Gastroesophageal sphincter (tissue), 4 donors: ENCODE measurements around the gene SLC38A10. TPM values are rescaled to one million over a fixed set of nuclear protein-coding genes. Genes with fewer than 3 reads are reported as not detected.

Experiments
- ATAC-seq: fragments of 150-250 bp; one replicate; pipeline ENCODE4 v1.9.1; 2016; ENCODE audit warnings: mild to moderate bottlenecking, moderate library complexity
- H3K27ac ChIP-seq, 4 donors: fragments of 200-600 bp; sonication (generic) in 3 of 4; 1 replicate in 3 of 4; 2 replicates in 1 of 4; pipeline ENCODE4 v1.5.1; 2016 to 2019
- H3K27me3 ChIP-seq: fragments of 200-600 bp; sonication (generic); one replicate; pipeline ENCODE4 v1.5.1; 2019
- H3K36me3 ChIP-seq, 2 donors: fragments of 200-600 bp; sonication (generic); one replicate each; pipeline ENCODE4 v1.5.1; 2019; ENCODE audit warnings: control low read depth in 1 of 2
- H3K4me1 ChIP-seq, 3 donors: fragments of 200-600 bp; sonication (generic); 1 replicate in 2 of 3; 2 replicates in 1 of 3; pipeline ENCODE4 v1.5.1; 2016 to 2019; ENCODE audit warnings: control low read depth in 2 of 3
- H3K4me3 ChIP-seq, 2 donors: fragments of 200-600 bp; sonication (generic); one replicate each; pipeline ENCODE4 v1.5.1; 2019; ENCODE audit warnings: mild to moderate bottlenecking in 1 of 2, moderate library complexity in 1 of 2
- H3K9me3 ChIP-seq, 3 donors: fragments of 200-600 bp; sonication (generic); one replicate each; pipeline ENCODE4 v1.5.1; 2017 to 2019; ENCODE audit warnings: control low read depth in 2 of 3
- EP300 ChIP-seq: sonication (generic); formaldehyde crosslinking; IDR thresholded peaks from one replicate; pipeline ENCODE4 v1.6.1; 2017; ENCODE audit warnings: antibody characterized with exemption, mild to moderate bottlenecking
- POLR2A ChIP-seq, 2 donors: fragments of 450-650 bp; IDR thresholded peaks; one replicate each; pipeline ENCODE4 v1.6.1; 2017; ENCODE audit warnings: antibody characterized with exemption in 2 of 2, mild to moderate bottlenecking in 2 of 2, moderate library complexity in 1 of 2
- POLR2AphosphoS5 ChIP-seq: sonication (generic); formaldehyde crosslinking; IDR thresholded peaks from one replicate; pipeline ENCODE4 v1.6.1; 2017; ENCODE audit warnings: antibody characterized with exemption
- WGBS, 2 donors: methylation state at CpG; one replicate each; pipeline ENCODE4 v1.1.5; 2018; ENCODE audit warnings: low coverage in 1 of 2; 5-methylcytosine and 5-hydroxymethylcytosine counted together
- total RNA-seq, 4 donors: library from RNA; depleted of rRNA; stranded (reverse); fragments of >200 nt; gene quantifications; one replicate each; pipeline ENCODE4 v1.1.0, GENCODE V29; 2016
- TF ChIP-seq, protein P1 (sequence below), 4 experiments: fragments of 200-600 bp in 2 of 4; fragments of 450-650 bp in 2 of 4; sonication (generic) in 1 of 4; IDR thresholded peaks; one replicate each; pipeline ENCODE4 v1.5.1; 2017 to 2019; ENCODE audit warnings: antibody characterized with exemption in 4 of 4, mild to moderate bottlenecking in 2 of 4, moderate library complexity in 2 of 4

SLC38A10 gene
- total RNA-seq, 4 donors from 2014 or later: 70.5 to 99.6 (median 81.8) TPM

DNA sequence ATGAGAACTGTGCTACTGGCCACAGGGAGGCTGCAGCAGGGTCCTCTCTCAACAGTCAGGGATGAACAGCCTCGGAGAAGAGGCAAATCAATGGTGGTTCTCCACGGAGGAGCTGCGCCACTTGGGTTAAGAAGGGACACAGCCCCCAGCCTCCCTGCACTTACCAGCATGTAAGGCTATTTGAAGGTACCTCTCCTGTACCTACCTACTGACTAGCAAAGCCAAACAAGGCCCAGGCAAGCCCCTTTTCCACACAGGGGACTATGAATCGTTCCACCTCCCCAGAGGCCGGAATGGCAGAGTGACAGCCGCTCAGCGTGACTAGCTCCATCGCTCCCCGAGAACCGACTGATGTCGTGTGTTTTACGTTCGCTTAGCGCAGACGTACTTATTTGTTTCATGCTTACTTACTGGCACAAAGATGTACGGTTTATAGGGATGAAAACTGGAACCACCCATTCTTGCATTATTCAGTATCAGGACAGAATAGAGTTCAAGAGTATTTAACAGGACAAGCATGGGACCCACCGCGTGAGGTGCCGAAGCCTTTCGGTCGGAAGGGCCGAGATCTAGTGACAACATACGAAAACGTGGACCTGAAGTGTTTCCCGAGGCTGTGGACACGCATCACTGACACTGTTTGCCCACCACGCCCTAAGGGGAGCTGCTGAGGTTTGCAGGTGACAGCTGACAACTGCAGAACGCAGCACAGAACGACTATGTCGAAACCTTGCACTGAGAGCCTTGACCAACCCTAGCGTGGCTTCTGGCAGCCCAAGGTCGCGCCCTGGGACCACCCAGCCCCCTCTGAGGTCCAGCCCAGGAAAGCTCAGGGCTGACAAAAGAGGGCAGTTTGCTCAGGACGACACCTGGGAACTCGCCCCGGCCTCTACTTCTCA lies 57.3 kb downstream of the SLC38A10 start:
- TF ChIP-seq EP300: no peak
- TF ChIP-seq, protein P1, sequence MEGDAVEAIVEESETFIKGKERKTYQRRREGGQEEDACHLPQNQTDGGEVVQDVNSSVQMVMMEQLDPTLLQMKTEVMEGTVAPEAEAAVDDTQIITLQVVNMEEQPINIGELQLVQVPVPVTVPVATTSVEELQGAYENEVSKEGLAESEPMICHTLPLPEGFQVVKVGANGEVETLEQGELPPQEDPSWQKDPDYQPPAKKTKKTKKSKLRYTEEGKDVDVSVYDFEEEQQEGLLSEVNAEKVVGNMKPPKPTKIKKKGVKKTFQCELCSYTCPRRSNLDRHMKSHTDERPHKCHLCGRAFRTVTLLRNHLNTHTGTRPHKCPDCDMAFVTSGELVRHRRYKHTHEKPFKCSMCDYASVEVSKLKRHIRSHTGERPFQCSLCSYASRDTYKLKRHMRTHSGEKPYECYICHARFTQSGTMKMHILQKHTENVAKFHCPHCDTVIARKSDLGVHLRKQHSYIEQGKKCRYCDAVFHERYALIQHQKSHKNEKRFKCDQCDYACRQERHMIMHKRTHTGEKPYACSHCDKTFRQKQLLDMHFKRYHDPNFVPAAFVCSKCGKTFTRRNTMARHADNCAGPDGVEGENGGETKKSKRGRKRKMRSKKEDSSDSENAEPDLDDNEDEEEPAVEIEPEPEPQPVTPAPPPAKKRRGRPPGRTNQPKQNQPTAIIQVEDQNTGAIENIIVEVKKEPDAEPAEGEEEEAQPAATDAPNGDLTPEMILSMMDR (IDR thresholded peaks at IDR 0.05): no peak
- no peak for TF ChIP-seq POLR2AphosphoS5
- TF ChIP-seq POLR2A (IDR thresholded peaks at IDR 0.05): no peak
- peaks cover 0 to 53% of the 10 kb centered on the region in 2 donors for H3K36me3 ChIP-seq
- peak overlapping the region in 1 of 4 donors; percentile 77 for H3K27ac ChIP-seq
- H3K9me3 ChIP-seq: no peaks in the 10 kb centered on the region
- peak overlapping the region; percentile 74 to 92 for H3K4me3 ChIP-seq
- no peaks in the 10 kb centered on the region for H3K27me3 ChIP-seq
- H3K4me1 ChIP-seq: peaks cover 0 to 65% (median 27%) of the 10 kb centered on the region in 3 donors
- ATAC-seq: no peak
- 38 to 84% methylated on average over 3 to 11 of the region's 36 CpGs for WGBS, 2 donors

GRCh38 chr17:81236784-81237183 lies 58.3 kb downstream of the SLC38A10 start:
- 70% methylated on average over 2 of the region's 21 CpGs; no CpG with 5 or more reads in 1 of the 2 donors for WGBS, 2 donors
- Histone ChIP-seq H3K36me3 (peaks cover 0 to 61% of the 10 kb centered on the region in 2 donors), H3K27me3 (no peaks in the 10 kb centered on the region), H3K4me1 (peaks cover 0 to 57% (median 27%) of the 10 kb centered on the region in 3 donors), H3K4me3 (no peak overlapping the region), H3K9me3 (no peaks in the 10 kb centered on the region), H3K27ac (no peak overlapping the region)
- TF ChIP-seq EP300 (no peak), POLR2A (IDR thresholded peaks at IDR 0.05) (no peak)
- TF ChIP-seq, protein P1 (IDR thresholded peaks at IDR 0.05): no peak
- ATAC-seq: no peak

DNA sequence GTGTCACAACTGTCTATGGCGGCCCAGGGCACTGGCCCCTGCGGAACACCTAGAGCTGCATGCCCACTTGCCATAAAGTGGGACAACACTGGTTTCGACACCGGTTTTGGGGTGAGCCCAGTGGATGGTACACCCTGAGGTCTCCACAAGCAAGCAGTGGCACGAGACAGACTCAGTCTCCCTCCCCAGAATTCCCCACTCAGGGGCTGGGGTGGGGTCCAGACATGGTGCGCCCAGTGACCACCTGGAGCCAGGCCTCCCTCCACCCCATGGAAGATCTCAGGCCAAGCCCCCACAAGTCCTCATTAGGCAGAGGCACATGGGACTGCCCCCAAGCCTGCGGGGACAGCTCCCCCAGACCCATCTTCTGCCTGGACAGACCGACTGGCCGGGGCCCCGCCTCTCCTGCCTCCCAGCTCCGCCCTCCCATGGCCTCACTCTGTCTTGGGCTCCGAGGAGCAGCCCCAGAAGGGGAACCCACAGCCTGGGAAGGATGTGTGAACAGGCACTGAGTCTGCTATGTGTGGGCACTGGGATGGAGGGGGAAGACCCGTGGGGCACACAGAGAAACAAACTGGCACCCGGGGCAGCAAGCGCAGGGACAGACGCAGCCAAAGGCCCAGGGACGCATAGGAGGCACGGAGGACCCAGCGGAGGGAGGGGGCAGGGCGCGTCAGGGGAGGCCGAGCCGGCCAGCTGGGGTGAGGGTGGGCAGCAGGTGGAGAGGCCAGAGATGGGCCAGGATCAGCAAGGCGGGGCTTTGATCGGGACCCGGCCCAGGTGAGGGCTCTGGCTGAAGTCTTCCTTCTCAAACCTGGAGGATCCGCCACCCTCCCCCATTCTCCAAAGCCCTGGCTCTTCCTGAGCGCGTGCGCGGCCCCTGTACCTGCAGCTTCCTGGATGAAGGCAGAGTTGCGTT lies 59.0 kb downstream of the SLC38A10 start:
- Histone ChIP-seq H3K36me3 (peaks cover 0 to 62% of the 10 kb centered on the region in 2 donors), H3K4me3 (no peak overlapping the region), H3K27ac (no peak overlapping the region), H3K9me3 (no peaks in the 10 kb centered on the region), H3K4me1 (peaks cover 0 to 50% (median 27%) of the 10 kb centered on the region in 3 donors), H3K27me3 (no peaks in the 10 kb centered on the region)
- ATAC-seq: no peak
- 91% methylated on average over 9 of the region's 32 CpGs; no CpG with 5 or more reads in 1 of the 2 donors for WGBS, 2 donors
- no peak for TF ChIP-seq POLR2AphosphoS5
- TF ChIP-seq EP300: no peak
- no peak for TF ChIP-seq POLR2A (IDR thresholded peaks at IDR 0.05)
- TF ChIP-seq, protein P1 (IDR thresholded peaks at IDR 0.05): no peak

GRCh38 chr17:81234940-81235821 lies 59.9 kb downstream of the SLC38A10 start:
- Histone ChIP-seq H3K27ac (no peak overlapping the region), H3K36me3 (peaks cover 0 to 69% of the 10 kb centered on the region in 2 donors), H3K4me3 (no peak overlapping the region), H3K9me3 (no peaks in the 10 kb centered on the region), H3K27me3 (no peaks in the 10 kb centered on the region), H3K4me1 (peaks cover 0 to 41% (median 22%) of the 10 kb centered on the region in 3 donors)
- 84 to 88% methylated on average over 13 to 14 of the region's 26 CpGs for WGBS, 2 donors
- no peak for ATAC-seq
- TF ChIP-seq POLR2AphosphoS5: no peak
